ENCODE measurements around the gene CFAP70. TPM values are rescaled to one million over a fixed set of nuclear protein-coding genes. Genes with fewer than 3 reads are reported as not detected.
A peak's percentile ranks its signal among the peaks of the same experiment; 100 is the strongest.

The CFAP70 gene
- total RNA-seq, 1 experiment from 2014 or later = 0.10 TPM

- TF ChIP-seq SIN3A (IDR thresholded peaks at IDR 0.05; ENCODE audit: borderline replicate concordance, insufficient read depth, low read depth, low read length) (no peak), POLR2AphosphoS5 (IDR thresholded peaks at IDR 0.05; ENCODE audit: low read depth, low read length) (no peak), TCF7L2 (IDR thresholded peaks at IDR 0.05; ENCODE audit: low read depth, low read length) (no peak)
- TF ChIP-seq, protein P1, sequence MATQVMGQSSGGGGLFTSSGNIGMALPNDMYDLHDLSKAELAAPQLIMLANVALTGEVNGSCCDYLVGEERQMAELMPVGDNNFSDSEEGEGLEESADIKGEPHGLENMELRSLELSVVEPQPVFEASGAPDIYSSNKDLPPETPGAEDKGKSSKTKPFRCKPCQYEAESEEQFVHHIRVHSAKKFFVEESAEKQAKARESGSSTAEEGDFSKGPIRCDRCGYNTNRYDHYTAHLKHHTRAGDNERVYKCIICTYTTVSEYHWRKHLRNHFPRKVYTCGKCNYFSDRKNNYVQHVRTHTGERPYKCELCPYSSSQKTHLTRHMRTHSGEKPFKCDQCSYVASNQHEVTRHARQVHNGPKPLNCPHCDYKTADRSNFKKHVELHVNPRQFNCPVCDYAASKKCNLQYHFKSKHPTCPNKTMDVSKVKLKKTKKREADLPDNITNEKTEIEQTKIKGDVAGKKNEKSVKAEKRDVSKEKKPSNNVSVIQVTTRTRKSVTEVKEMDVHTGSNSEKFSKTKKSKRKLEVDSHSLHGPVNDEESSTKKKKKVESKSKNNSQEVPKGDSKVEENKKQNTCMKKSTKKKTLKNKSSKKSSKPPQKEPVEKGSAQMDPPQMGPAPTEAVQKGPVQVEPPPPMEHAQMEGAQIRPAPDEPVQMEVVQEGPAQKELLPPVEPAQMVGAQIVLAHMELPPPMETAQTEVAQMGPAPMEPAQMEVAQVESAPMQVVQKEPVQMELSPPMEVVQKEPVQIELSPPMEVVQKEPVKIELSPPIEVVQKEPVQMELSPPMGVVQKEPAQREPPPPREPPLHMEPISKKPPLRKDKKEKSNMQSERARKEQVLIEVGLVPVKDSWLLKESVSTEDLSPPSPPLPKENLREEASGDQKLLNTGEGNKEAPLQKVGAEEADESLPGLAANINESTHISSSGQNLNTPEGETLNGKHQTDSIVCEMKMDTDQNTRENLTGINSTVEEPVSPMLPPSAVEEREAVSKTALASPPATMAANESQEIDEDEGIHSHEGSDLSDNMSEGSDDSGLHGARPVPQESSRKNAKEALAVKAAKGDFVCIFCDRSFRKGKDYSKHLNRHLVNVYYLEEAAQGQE (IDR thresholded peaks at IDR 0.05; ENCODE audit: insufficient read depth in 1 of 2, low read depth in 2 of 2, low read length in 1 of 2) = no peak
- TF ChIP-seq, protein P2, sequence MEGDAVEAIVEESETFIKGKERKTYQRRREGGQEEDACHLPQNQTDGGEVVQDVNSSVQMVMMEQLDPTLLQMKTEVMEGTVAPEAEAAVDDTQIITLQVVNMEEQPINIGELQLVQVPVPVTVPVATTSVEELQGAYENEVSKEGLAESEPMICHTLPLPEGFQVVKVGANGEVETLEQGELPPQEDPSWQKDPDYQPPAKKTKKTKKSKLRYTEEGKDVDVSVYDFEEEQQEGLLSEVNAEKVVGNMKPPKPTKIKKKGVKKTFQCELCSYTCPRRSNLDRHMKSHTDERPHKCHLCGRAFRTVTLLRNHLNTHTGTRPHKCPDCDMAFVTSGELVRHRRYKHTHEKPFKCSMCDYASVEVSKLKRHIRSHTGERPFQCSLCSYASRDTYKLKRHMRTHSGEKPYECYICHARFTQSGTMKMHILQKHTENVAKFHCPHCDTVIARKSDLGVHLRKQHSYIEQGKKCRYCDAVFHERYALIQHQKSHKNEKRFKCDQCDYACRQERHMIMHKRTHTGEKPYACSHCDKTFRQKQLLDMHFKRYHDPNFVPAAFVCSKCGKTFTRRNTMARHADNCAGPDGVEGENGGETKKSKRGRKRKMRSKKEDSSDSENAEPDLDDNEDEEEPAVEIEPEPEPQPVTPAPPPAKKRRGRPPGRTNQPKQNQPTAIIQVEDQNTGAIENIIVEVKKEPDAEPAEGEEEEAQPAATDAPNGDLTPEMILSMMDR (IDR thresholded peaks at IDR 0.05) = no peak
- Histone ChIP-seq H3K27me3 (ENCODE audit: control insufficient read depth, insufficient read depth, low read length) (no peaks in the 10 kb centered on the region), H3K36me3 (ENCODE audit: control insufficient read depth, insufficient read depth, low read length) (peaks cover 28% of the 10 kb centered on the region), H3K27ac (ENCODE audit: low read length) (no peak overlapping the region), H3K9me3 (ENCODE audit: control insufficient read depth, insufficient read depth, low read depth, low read length) (no peaks in the 10 kb centered on the region), H3K4me3 (ENCODE audit: low read depth in 2 of 2, low read length in 2 of 2) (no peak overlapping the region), H3K4me1 (ENCODE audit: control insufficient read depth, insufficient read depth, low read length) (no peaks in the 10 kb centered on the region)
- BruUV-seq (replicated peaks) = no TSS peak
- DNase-seq (ENCODE audit: low read depth, low spot score) (no peak), ATAC-seq (no peak)
- ChIA-PET CTCF (no interaction called here), POLR2A (no interaction called here)
- intact Hi-C loops (cut with micrococcal nuclease; ENCODE audit: unreplicated experiment) (no loop called here), in situ Hi-C loops (cut with HindIII; ENCODE audit: low pct_unique_long_range_greater_than_20kb, low sequenced_read_pairs) (no loop called here)
Observed at GRCh38 chr10:73386583-73386982, 27.9 kb upstream of the CFAP70 start.

DNA sequence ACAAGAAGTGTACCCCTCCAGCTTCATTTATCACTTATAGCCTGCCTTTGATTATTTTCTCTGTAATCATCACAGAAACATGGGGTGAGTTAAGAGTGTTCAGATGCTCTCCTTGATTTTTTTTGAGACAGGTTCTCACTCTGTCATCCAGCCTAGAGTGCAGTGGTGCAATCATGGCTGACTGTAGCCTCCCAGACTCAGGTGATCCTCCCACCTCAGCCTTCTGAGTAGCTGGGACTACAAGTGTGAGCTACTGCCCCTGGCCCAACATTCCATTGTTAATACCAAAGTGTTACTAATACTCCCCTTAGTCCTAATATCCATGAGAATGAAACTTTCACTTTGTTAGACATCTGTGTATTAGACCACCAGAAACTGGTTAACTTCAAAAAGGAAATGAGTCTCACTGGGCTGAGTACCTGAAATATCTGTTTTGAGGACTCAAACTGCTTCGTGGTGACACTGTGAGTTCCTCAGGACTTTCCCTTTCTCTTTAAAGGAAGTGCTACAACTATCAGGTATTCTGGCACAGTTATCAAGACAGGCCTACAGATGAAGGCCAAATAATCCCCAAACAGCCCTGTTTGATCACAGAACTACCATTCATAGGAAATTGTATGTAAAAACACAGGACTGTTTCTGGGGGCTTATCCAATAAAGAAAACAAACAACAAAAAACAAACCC is 20.5 kb upstream of the CFAP70 start:
- intact Hi-C loops (cut with micrococcal nuclease; ENCODE audit: unreplicated experiment) = no loop called here
- Histone ChIP-seq H3K27me3 (ENCODE audit: control insufficient read depth, insufficient read depth, low read length) (no peaks in the 10 kb centered on the region), H3K9me3 (ENCODE audit: control insufficient read depth, insufficient read depth, low read depth, low read length) (no peaks in the 10 kb centered on the region), H3K36me3 (ENCODE audit: control insufficient read depth, insufficient read depth, low read length) (peaks cover 40% of the 10 kb centered on the region), H3K4me1 (ENCODE audit: control insufficient read depth, insufficient read depth, low read length) (no peaks in the 10 kb centered on the region), H3K27ac (ENCODE audit: low read length) (no peak overlapping the region), H3K4me3 (ENCODE audit: low read depth in 2 of 2, low read length in 2 of 2) (no peak overlapping the region)
- DNase-seq (ENCODE audit: low read depth, low spot score) (no peak), ATAC-seq (no peak)
- in situ Hi-C loops (cut with HindIII; ENCODE audit: low pct_unique_long_range_greater_than_20kb, low sequenced_read_pairs) = no loop called here
- ChIA-PET POLR2A (interaction anchor here (0.5 to 0.7 kb wide), 2 partner anchors 21 to 33 kb away, joined by 3 to 8 read pairs; partner anchors contain the start of gene CFAP70), CTCF (no interaction called here)
- BruUV-seq (replicated peaks) = TSS peak; percentile 23
- TF ChIP-seq, protein P1 (IDR thresholded peaks at IDR 0.05; ENCODE audit: insufficient read depth in 1 of 2, low read depth in 2 of 2, low read length in 1 of 2) = no peak
- TF ChIP-seq TCF7L2 (IDR thresholded peaks at IDR 0.05; ENCODE audit: low read depth, low read length) = no peak
- TF ChIP-seq, protein P2 (IDR thresholded peaks at IDR 0.05) = no peak
- no peak for TF ChIP-seq SIN3A (IDR thresholded peaks at IDR 0.05; ENCODE audit: borderline replicate concordance, insufficient read depth, low read depth, low read length)
- no peak for TF ChIP-seq POLR2AphosphoS5 (IDR thresholded peaks at IDR 0.05; ENCODE audit: low read depth, low read length)

Data from Panc1 (cell line).